HUDEP-2 (cell line): ENCODE data around the gene COX19.

Experiments
- DNase-seq, 76 experiments: peaks; one replicate each; lab custom pipeline; 2025; ENCODE audit not compliant: unreplicated experiment in 76 of 76; lab: John Stamatoyannopoulos, UW

The COX19 gene, protein sequence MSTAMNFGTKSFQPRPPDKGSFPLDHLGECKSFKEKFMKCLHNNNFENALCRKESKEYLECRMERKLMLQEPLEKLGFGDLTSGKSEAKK

GRCh38 chr7:974820-975681, at the start of gene COX19:
Gene COX19 (minus strand): TSS chr7:975549. CDS start chr7:975509, 40 bp downstream.
- DNase-seq = peak in 74 of 76 experiments; percentile 19 to 94 (median 80)

DNA sequence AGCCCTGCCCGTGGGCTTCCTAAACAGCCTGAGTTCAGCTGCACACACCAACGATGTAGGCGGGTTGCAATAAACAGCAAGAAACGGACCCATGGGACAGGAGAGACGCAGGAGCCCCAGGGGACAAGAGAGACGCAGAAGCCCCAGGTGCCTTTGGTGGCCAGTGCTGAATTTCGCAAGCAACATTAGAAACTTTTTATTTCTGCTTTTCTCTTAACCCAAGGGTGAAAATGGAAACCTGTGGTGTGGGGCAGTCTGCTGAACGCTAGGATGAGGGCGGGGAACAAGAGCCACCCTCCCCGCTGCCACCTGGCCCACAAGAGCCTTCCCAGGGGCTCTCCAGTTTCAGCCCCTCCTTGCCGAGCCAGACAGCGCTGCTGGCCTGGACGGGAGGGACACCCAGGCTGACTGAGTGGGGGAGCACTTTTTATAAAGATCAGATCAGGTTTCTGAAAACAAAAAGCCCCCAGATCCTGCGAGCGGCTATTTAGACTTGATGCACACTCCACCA, 49.0 kb upstream of the COX19 start:
- DNase-seq = no peak

DNA sequence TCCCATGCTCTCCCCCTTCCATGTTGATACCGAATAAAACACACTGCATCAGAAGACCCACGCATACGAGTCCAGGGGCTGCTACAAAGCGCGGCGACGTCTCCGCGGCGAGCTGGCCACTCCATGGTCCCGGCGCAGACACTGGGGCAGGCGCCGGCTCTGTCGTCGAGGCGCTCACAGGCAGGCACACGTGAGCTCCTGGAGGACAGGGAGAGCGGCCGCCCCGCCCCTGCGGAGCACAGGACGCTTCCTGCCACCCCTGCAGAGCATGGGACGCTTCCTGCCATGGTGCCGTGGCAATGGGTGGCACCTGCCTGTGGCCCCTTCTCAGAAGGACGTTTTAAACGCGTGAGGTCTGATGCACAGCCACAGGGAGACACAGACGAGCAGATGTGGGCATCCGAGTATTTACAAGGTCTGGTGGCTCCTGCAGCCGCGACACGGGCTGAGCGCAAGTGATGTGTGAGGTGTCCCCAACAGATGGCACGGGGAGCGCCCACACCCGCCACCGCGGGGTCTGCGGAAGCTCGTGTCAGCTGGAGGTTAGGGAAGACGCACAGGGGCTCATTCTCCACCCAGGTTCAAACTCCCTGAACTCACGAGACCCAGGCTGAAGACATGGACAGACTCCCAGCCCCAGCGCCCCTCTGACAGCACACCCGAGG, 47.6 kb upstream of the COX19 start:
- DNase-seq = no peak

DNA sequence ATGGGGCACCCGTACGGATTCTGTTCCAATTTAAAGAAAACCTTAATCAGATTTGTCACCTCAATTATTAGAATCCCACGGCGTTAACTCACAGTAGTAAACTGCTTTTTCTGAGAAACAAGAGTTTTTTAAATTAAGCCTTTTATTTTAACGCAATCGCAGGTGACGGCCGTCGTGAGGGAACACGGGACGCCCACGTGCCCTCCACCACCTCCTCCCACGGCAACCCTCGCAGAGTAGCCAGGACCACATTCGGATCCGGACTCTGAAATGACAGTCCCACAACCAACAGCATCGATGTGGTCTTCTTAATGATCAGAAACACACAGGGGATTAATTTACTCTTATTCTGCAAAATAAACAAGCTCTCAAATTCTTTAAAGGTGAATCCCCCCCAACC, 47.0 kb upstream of the COX19 start:
- no peak for DNase-seq

GRCh38 chr7:1021931-1022330, 46.6 kb upstream of the COX19 start:
- no peak for DNase-seq

- no peak for DNase-seq
These were observed 46.0 kb upstream of the COX19 start for GRCh38 chr7:1021366-1021765.

DNA sequence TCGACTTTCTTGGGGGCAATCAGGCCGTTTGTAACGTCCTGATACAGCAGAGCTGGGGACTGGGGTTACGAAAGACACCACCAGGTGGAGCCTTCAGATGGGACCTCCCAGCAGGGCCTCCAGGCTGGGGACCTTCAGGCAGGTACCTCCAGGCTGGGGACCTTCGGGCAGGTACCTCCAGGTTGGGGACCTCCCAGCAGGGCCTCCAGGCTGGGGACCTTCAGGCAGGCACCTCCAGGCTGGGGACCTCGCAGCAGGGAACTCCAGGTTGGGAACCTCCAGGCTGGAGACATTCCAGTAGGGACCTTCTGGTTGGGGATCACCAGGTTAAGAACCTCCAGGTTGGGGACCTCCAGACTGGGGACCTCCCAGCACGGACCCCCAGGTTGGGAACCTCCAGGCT, 45.5 kb upstream of the COX19 start:
- peak in 14 of 76 experiments; percentile 6 to 42 (median 14) for DNase-seq

DNA sequence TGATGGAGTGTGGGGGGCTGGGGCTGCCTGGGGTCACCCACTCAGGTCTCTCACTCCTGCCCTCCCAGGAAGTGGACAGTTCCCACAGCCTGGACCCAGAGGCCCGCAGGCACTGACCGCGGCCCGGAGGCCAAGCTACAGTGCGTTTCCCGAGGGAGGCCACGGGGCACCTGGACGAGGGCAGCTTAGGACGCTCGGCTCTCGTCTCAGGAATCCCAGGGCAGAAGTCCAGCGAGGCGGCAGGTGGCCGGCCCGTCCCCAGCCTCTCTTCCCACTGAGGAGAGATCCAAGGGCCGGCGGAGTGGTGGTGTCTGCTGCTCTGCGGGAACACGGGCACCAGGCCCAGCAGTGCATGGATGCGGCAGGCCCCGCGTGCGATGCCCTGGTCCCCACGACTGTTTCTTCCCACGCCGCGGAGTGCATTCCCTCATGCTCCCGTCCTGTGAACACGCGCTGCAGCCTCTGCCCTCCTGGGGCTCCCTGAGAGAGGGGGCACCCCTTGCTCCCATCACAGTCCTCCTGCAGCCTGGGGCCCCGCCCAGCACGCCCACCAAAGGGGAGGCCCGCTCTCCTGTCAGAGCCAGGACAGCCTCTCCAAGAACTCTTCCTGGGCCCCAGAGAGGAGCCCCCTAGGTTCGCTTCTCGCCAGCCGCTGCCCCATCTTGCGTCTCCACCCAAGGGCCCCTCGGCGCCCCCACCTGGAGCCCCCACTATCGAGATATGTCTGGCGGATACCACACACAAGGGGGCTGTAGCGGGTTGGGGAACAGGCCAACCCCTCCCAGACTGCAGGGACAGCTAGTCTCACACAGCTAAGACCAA, 44.7 kb upstream of the COX19 start:
- DNase-seq = no peak

DNA sequence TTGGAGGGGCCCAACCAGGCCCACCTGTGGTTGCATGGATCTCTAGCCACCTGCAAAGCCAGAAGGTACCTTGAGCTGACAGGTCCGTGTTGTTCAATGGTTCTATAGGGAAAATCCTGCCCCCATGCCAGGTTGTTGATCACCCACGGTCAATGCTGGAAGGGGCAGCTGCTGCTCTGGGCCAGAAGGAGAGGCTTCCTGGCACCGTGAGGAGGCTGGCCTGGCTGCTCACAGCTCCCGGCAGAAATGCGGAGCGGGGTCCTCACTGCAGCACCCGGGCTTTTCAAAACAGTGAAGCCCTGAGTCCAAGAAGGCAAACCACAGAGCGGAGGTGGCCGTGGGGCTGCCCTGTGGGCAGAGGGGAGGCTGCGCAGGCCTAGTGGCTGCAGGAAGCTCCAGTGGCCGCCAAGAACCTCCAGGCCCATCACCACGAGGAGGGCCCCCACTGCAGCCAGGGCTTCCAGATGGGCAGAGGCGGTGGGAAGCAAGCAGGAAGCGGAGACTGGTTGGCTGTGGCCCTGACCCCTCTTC, 44.0 kb upstream of the COX19 start:
- no peak for DNase-seq

- DNase-seq = no peak
These were observed 43.0 kb upstream of the COX19 start for GRCh38 chr7:1018334-1018695.

- no peak for DNase-seq
These were observed 42.4 kb upstream of the COX19 start for GRCh38 chr7:1017586-1018333.

DNA sequence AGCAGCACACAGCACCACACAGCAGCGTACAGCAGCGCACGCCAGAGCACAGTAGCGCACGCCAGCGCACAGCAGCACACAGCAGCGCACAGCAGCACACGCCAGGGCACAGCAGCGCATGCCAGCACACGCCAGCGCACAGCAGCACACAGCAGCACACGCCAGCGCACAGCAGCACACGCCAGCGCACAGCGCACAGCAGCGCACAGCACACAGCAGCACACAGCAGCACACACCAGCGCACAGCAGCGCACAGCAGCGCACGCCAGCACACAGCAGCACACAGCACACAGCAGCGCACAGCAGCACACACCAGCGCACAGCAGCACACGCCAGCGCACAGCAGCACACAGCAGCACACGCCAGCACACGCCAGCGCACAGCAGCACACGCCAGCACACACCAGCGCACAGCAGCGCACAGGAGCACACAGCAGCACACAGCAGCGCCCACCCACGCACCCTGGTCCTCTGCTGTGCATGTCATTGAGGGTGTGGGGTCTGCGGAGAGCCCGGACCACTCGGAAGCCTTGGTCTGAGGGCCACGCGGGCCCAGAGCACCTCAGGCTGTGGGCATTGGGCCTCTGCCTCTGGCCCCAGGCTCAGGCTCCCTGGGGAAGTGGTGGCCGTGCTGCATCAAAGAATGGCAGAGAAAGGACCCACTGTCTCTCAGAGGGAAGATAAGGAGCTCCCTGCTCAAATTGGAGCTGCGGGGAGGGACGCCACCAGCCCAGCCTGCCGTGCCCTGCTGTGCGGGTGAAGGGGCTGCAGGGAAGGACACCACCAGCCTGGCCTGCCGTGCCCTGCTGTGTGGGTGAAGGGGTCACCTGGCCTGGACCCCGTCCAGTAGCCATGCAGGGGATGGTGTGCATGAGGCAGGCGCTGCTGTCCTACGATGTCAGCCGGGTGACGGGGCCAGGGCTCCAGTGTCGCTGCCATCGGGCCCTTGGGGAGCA, 41.5 kb upstream of the COX19 start:
- no peak for DNase-seq

- DNase-seq = no peak
These were observed 40.1 kb upstream of the COX19 start for GRCh38 chr7:1015196-1016121.

- no peak for DNase-seq
These were observed 39.3 kb upstream of the COX19 start for GRCh38 chr7:1014681-1015080.

GRCh38 chr7:1013581-1013980, 38.2 kb upstream of the COX19 start:
- no peak for DNase-seq

- DNase-seq = no peak
These were observed 37.4 kb upstream of the COX19 start for GRCh38 chr7:1012716-1013095.

GRCh38 chr7:1012004-1012715, 36.8 kb upstream of the COX19 start:
- DNase-seq = no peak
